Fibroblast of the conjunctiva (primary cell): ENCODE data around the gene NECAB2.
"Not testable (repeated sequence)": the region's sequence is repeated elsewhere in the genome, so short reads cannot be mapped to it uniquely, and the experiment has no call there.

ENCODE experiments used
- DNase-seq: peaks from one replicate; pipeline ENCODE4 v3.0.0-alpha.2; 2010; ENCODE audit warnings: low read depth

The NECAB2 gene

GRCh38 chr16:83936581-83937165 is 31.4 kb upstream of the NECAB2 start:
- DNase-seq = no peak

GRCh38 chr16:83937267-83937666 is 30.8 kb upstream of the NECAB2 start:
- no peak for DNase-seq

GRCh38 chr16:83937922-83938885 is 29.8 kb upstream of the NECAB2 start:
- no peak for DNase-seq

- no peak for DNase-seq
These were observed 28.7 kb upstream of the NECAB2 start for GRCh38 chr16:83939266-83939855.

GRCh38 chr16:83940119-83940518 is 27.9 kb upstream of the NECAB2 start:
- no peak for DNase-seq

- DNase-seq = no peak
These were observed 27.2 kb upstream of the NECAB2 start for GRCh38 chr16:83940630-83941378.

GRCh38 chr16:83941546-83941945 is 26.5 kb upstream of the NECAB2 start:
- DNase-seq = not testable (repeated sequence)

- DNase-seq = no peak
These were observed 26.0 kb upstream of the NECAB2 start for GRCh38 chr16:83942074-83942473.

GRCh38 chr16:83942815-83943515 is 25.1 kb upstream of the NECAB2 start:
- DNase-seq = no peak

GRCh38 chr16:83943516-83944050 is 24.5 kb upstream of the NECAB2 start:
- DNase-seq = no peak

- DNase-seq = no peak
These were observed 22.5 kb upstream of the NECAB2 start for GRCh38 chr16:83945587-83945986.

GRCh38 chr16:83946154-83946780 is 21.8 kb upstream of the NECAB2 start:
- DNase-seq = no peak

GRCh38 chr16:83946781-83947566 is 21.1 kb upstream of the NECAB2 start:
- DNase-seq = no peak

GRCh38 chr16:83947642-83948234 is 20.3 kb upstream of the NECAB2 start:
- DNase-seq = no peak

GRCh38 chr16:83948914-83949723 is 18.9 kb upstream of the NECAB2 start:
- DNase-seq = no peak

- no peak for DNase-seq
These were observed 18.4 kb upstream of the NECAB2 start for GRCh38 chr16:83949724-83950001.

GRCh38 chr16:83950862-83951399 is 17.1 kb upstream of the NECAB2 start:
- not testable (repeated sequence) for DNase-seq

- DNase-seq = no peak
These were observed 16.5 kb upstream of the NECAB2 start for GRCh38 chr16:83951544-83951943.

- peak; percentile 38 for DNase-seq
These were observed 15.5 kb upstream of the NECAB2 start for GRCh38 chr16:83952587-83952939.
